SKM-1 (cell line): ENCODE data around the gene ARVCF.

ENCODE experiments used
- DNase-seq: peaks from one replicate; lab custom pipeline; 2025; ENCODE audit not compliant: unreplicated experiment; lab: John Stamatoyannopoulos, UW

The ARVCF gene

GRCh38 chr22:20016734-20017621, at the start of gene ARVCF:
ARVCF (minus strand) TSS chr22:20016823; CDS start chr22:19990794, 26,029 bp downstream.
- peak; percentile 62 for DNase-seq

GRCh38 chr22:20065896-20066616, 49.4 kb upstream of the ARVCF start:
- no peak for DNase-seq

- no peak for DNase-seq
Measured at GRCh38 chr22:20064545-20065262, 48.1 kb upstream of the ARVCF start.

GRCh38 chr22:20064140-20064480, 47.5 kb upstream of the ARVCF start:
- DNase-seq: no peak

GRCh38 chr22:20063271-20064139, 46.9 kb upstream of the ARVCF start:
- DNase-seq: no peak

GRCh38 chr22:20062766-20063083, 46.1 kb upstream of the ARVCF start:
- no peak for DNase-seq

GRCh38 chr22:20062043-20062765, 45.6 kb upstream of the ARVCF start:
- no peak for DNase-seq

- no peak for DNase-seq
Measured at GRCh38 chr22:20061481-20061861, 44.8 kb upstream of the ARVCF start.

GRCh38 chr22:20060700-20061480, 44.3 kb upstream of the ARVCF start:
- no peak for DNase-seq

- no peak for DNase-seq
Measured at GRCh38 chr22:20058989-20059770, 42.6 kb upstream of the ARVCF start.

- DNase-seq: no peak
Measured at GRCh38 chr22:20057596-20058268, 41.1 kb upstream of the ARVCF start.

GRCh38 chr22:20056696-20057386, 40.2 kb upstream of the ARVCF start:
- no peak for DNase-seq

GRCh38 chr22:20056161-20056560, 39.5 kb upstream of the ARVCF start:
- no peak for DNase-seq

- no peak for DNase-seq
Measured at GRCh38 chr22:20055654-20056053, 39.0 kb upstream of the ARVCF start.

GRCh38 chr22:20055144-20055543, 38.5 kb upstream of the ARVCF start:
- no peak for DNase-seq

GRCh38 chr22:20054485-20054884, 37.9 kb upstream of the ARVCF start:
- DNase-seq: no peak

GRCh38 chr22:20054034-20054427, 37.4 kb upstream of the ARVCF start:
- no peak for DNase-seq
